ENCODE measurements around the gene ACTG1. TPM values are rescaled to one million over a fixed set of nuclear protein-coding genes. Genes with fewer than 3 reads are reported as not detected.

The ACTG1 gene
- total RNA-seq, 3 donors from 2014 or later, result 1,922 to 4,060 (median 3,184) TPM

DNA sequence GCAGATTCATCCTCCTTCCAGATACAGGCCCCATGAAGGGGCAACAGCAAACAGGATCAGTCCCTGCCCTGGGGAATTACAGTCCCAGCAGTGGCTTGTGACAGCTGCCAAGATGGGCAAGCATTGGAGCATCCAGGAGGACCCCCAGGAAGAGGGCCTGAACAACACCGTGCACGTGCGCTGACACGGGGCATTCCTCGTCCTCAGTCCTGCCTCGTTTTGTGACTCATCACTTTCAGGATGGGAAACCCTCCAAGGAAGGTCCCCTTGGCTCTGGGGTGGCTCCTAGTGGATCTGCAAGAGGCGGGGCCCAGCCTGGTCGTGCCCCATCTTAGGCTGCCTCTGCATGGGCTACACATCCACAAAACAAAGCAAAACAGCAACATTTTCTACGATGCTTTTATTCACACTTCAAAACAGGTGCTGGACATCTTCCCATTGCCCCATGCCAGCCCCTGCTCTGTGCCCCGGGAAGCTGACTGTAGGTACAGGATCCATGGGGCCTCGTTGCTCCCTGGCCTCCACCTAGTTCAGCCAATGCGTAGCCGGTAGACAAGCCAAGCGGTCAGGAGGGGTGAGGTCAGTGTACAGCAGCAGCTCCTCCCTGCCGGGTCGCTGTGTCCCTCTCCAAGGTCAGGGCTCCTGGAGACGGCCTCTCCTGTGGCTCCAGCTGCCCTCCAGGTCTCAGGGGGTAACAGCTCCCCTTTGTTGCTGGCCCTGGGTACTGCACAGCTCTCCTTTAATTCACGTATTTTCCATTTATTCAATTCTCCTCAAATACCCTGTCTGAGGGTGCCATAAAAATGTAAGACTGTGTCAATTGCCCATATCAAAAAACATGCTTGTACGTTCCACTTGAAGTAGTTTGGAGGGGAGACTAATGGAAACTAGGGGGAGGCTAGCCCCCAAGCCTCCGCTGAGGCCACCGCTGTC lies 32.2 kb downstream of the ACTG1 start:
- peaks cover 15% of the 10 kb centered on the region for H3K4me1 ChIP-seq (ENCODE audit: low read depth)
- H3K4me3 ChIP-seq, result no peak overlapping the region
- DNase-seq (no peak), ATAC-seq (no peak)
- H3K36me3 ChIP-seq (ENCODE audit: low read depth), result no peaks in the 10 kb centered on the region
- no peaks in the 10 kb centered on the region for H3K9me3 ChIP-seq
- intact Hi-C loops (cut with DNase I, micrococcal nuclease), result loop anchor here in 1 of 2 donors (10.0 kb wide), 1 partner anchor 226 kb away; no protein-coding TSS in a partner anchor
- TF ChIP-seq, protein P1, sequence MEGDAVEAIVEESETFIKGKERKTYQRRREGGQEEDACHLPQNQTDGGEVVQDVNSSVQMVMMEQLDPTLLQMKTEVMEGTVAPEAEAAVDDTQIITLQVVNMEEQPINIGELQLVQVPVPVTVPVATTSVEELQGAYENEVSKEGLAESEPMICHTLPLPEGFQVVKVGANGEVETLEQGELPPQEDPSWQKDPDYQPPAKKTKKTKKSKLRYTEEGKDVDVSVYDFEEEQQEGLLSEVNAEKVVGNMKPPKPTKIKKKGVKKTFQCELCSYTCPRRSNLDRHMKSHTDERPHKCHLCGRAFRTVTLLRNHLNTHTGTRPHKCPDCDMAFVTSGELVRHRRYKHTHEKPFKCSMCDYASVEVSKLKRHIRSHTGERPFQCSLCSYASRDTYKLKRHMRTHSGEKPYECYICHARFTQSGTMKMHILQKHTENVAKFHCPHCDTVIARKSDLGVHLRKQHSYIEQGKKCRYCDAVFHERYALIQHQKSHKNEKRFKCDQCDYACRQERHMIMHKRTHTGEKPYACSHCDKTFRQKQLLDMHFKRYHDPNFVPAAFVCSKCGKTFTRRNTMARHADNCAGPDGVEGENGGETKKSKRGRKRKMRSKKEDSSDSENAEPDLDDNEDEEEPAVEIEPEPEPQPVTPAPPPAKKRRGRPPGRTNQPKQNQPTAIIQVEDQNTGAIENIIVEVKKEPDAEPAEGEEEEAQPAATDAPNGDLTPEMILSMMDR (IDR thresholded peaks at IDR 0.05), result no peak

DNA sequence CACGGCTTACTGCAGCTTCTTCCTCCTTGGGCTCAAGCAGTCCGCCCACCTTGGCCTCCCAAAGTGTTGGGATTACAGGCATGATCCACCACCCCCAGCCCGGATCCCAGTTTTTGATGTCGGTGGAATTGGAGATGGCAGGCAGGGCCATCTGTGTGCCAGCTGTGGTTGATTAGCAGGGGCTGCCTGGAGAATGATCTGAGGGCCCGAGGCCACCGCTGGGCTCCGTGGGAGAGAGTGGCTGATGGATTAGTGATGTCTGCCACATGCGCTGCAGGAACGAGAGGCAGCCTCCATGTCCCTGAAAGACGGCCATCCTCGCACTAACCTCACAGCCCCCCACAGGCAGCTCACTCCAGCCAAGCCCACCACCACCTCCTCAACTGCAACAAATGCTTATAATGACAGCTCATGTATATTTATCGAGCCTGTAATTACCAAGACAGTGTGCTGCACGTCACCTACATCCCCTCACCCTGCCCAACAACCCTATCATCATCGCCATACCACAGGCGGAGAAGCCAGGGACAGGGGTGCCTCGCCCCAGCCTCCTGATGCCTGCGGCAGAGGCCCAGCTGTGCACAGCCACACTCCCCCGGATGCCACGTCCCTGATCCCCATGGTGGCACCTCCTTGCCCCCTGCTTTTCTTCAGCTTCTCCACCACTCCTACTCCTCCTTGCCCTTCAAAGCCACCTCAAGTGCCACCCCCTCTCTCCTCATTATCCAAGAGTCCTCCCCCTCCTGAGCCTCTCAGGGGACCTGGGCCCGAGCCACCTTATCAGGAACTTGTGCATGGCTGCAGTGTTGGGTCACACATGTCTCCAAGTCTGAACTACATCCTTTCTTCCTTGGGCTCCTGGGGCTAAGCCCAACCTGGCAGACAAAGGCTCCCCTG lies 33.2 kb downstream of the ACTG1 start:
- Histone ChIP-seq H3K9me3 (no peaks in the 10 kb centered on the region), H3K36me3 (ENCODE audit: low read depth) (no peaks in the 10 kb centered on the region), H3K4me3 (no peak overlapping the region), H3K4me1 (ENCODE audit: low read depth) (peaks cover 10% of the 10 kb centered on the region)
- TF ChIP-seq, protein P1 (IDR thresholded peaks at IDR 0.05), result no peak
- ATAC-seq (no peak), DNase-seq (no peak)
- intact Hi-C loops (cut with DNase I, micrococcal nuclease), result loop anchor here in 1 of 2 donors (10.0 kb wide), 1 partner anchor 225 kb away; no protein-coding TSS in a partner anchor

DNA sequence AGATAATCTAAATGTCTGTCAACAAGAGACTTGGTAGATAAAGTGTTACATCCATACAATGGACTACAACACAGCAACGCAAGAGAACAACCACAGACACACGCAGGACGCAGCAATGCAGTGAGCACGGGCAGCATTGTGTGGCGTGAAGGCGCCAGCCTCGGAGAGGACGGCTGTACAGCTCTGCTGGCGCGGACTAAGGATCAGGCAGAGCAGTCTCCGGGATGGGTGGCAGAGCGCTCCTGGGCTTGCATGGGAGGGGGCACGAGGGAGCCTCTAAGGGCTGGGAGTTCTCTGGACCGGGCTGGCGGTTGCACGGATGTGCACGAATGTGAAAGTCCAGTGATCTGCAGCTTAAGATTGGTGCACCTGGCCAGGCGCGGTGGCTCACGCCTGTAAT lies 34.5 kb downstream of the ACTG1 start:
- intact Hi-C loops (cut with DNase I, micrococcal nuclease), result no loop called here
- no peaks in the 10 kb centered on the region for H3K4me1 ChIP-seq (ENCODE audit: low read depth)
- DNase-seq (no peak), ATAC-seq (no peak)
- no peak overlapping the region for H3K4me3 ChIP-seq
- TF ChIP-seq, protein P1 (IDR thresholded peaks at IDR 0.05), result no peak
- no peaks in the 10 kb centered on the region for H3K9me3 ChIP-seq
- no peaks in the 10 kb centered on the region for H3K36me3 ChIP-seq (ENCODE audit: low read depth)

DNA sequence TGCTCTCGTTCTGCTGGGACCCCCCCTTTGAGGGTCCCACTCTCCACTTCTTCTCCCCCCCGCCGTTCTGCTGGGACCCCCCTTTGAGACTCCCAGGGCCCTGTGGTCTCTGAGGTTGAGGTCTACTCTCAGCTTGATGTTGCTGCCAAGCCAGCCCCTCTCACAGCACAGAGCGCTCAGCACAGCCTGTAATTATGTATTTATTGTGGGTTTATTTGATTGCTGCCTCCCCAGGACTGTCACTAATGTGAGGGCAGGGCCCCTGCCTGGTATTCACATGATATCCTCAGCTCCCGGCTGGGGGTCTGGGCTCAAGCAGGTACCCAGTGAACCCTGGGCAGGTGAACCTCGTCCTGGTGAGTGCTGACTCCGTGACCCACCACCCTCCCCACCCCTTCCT lies 35.4 kb downstream of the ACTG1 start:
- H3K9me3 ChIP-seq, result no peaks in the 10 kb centered on the region
- no peaks in the 10 kb centered on the region for H3K4me1 ChIP-seq (ENCODE audit: low read depth)
- intact Hi-C loops (cut with DNase I, micrococcal nuclease), result no loop called here
- ATAC-seq (no peak), DNase-seq (no peak)
- TF ChIP-seq, protein P1 (IDR thresholded peaks at IDR 0.05), result no peak
- no peak overlapping the region for H3K4me3 ChIP-seq
- no peaks in the 10 kb centered on the region for H3K36me3 ChIP-seq (ENCODE audit: low read depth)

DNA sequence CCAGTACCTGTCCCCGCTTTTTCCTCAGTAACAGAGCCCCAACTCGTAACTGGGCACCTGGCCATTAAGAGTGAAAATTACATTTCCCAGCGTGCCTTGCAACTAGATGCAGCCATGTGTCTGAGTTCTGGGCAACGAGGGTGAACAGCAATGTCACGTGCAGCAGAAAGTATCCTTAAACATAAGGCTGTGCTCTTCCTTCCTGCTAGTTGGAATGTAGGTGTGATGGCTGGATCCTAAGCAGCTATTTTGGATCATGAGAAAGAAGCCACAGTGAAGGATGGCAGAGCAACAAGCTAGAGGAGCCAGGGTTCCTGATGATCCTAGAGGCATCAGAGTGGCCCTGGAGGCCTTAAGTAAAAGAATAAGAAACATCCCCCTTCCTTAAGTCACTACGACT lies 36.0 kb downstream of the ACTG1 start:
- H3K4me1 ChIP-seq (ENCODE audit: low read depth), result no peaks in the 10 kb centered on the region
- no peak overlapping the region for H3K4me3 ChIP-seq
- H3K36me3 ChIP-seq (ENCODE audit: low read depth), result no peaks in the 10 kb centered on the region
- no peak for DNase-seq
- ATAC-seq, result no peak
- intact Hi-C loops (cut with DNase I, micrococcal nuclease), result no loop called here
- TF ChIP-seq, protein P1 (IDR thresholded peaks at IDR 0.05), result no peak
- H3K9me3 ChIP-seq, result no peaks in the 10 kb centered on the region
